GM12878 (cell line): ENCODE results near the gene KIF11. TPM values are rescaled to one million over a fixed set of nuclear protein-coding genes. Genes with fewer than 3 reads are reported as not detected.
A peak's percentile ranks its signal among the peaks of the same experiment; 100 is the strongest.

ENCODE experiments used
- ATAC-seq: fragments of 200-7000 bp; cut with Tn5 transposase; 3 replicates; pipeline ENCODE4 v1.9.1; 2020; ENCODE audit warnings: mild to moderate bottlenecking, moderate library complexity
- BruUV-seq: library from RNA; stranded (reverse); fragments of 400-500 nt; replicated peaks from 2 replicates; lab custom pipeline; 2021; lab: Mats Ljungman, UMichigan
- CTCF ChIA-PET: fragments of 300-600 bp; sonication (Branson Sonifier 250); formaldehyde crosslinking; extraction: SDS; loops from one replicate; lab custom pipeline; 2021; ENCODE audit warnings: inconsistent platforms; lab: Yijun Ruan, JAX
- POLR2A ChIA-PET: fragments of 350-600 bp; formaldehyde crosslinking; extraction: SDS; loops from one replicate; lab custom pipeline; 2021; ENCODE audit warnings: inconsistent platforms; lab: Charles Lee
- RAD21 ChIA-PET: fragments of 300-600 bp; sonication (Branson Sonifier 250); formaldehyde crosslinking; loops from one replicate; lab custom pipeline; 2023; ENCODE audit warnings: antibody characterized with exemption; ENCODE audit not compliant: unreplicated experiment; lab: Charles Lee
- SMC1A ChIA-PET: fragments of 300-600 bp; sonication (Branson Sonifier 250); formaldehyde crosslinking; loops from one replicate; lab custom pipeline; 2023; ENCODE audit not compliant: unreplicated experiment, uncharacterized antibody; lab: Charles Lee
- DNase-seq: peaks from one replicate; pipeline ENCODE4 v3.0.0-alpha.2; 2011; ENCODE audit warnings: low read depth, low spot score
- FAIRE-seq: peaks from 3 replicates; lab custom pipeline; 2011; peaks lifted over from hg19 to GRCh38; lab: Jason Lieb, UNC
- H2AFZ ChIP-seq: 2 replicates; pipeline ENCODE4 v1.6.0; 2011; ENCODE audit warnings: low read depth, low read length, control low read depth; ENCODE audit not compliant: control insufficient read depth
- H3K27ac ChIP-seq: 2 replicates; pipeline ENCODE4 v1.5.1; 2011; ENCODE audit warnings: control low read depth; ENCODE audit not compliant: control insufficient read depth, insufficient read depth
- H3K27me3 ChIP-seq, 2 experiments: replicated peaks in 1 of 2; 2 replicates each; pipeline versions ENCODE4 v1.6.0 to v1.6.1; 2011; ENCODE audit warnings: low read length in 1 of 2; ENCODE audit not compliant: control insufficient read depth in 2 of 2, insufficient read depth in 2 of 2
- H3K36me3 ChIP-seq, 2 experiments: 2 replicates each; pipeline ENCODE4 v1.5.1; 2011; ENCODE audit warnings: low read length in 1 of 2; ENCODE audit not compliant: control insufficient read depth in 2 of 2, insufficient read depth in 2 of 2
- H3K4me1 ChIP-seq: 2 replicates; pipeline ENCODE4 v1.6.1; 2011; ENCODE audit warnings: mild to moderate bottlenecking, low read length, moderate library complexity, mixed read lengths; ENCODE audit not compliant: control insufficient read depth, insufficient read depth
- H3K4me2 ChIP-seq: 2 replicates; pipeline ENCODE4 v1.6.0; 2011; ENCODE audit warnings: control low read depth; ENCODE audit not compliant: control insufficient read depth, insufficient read depth
- H3K4me3 ChIP-seq: fragments of 200-600 bp; sonication (generic); 2 replicates; pipeline ENCODE4 v1.5.1; 2016
- H3K79me2 ChIP-seq: 2 replicates; pipeline ENCODE4 v1.6.0; 2011; ENCODE audit warnings: low read length; ENCODE audit not compliant: control insufficient read depth, insufficient read depth
- H3K9ac ChIP-seq: 2 replicates; pipeline ENCODE4 v1.8.0; 2011; ENCODE audit warnings: low read length, control low read depth, mixed read lengths; ENCODE audit not compliant: control insufficient read depth, insufficient read depth
- H3K9me3 ChIP-seq: replicated peaks from 3 replicates; pipeline ENCODE4 v1.5.1; 2011; ENCODE audit warnings: mild to moderate bottlenecking, low read length; ENCODE audit not compliant: control insufficient read depth, insufficient read depth
- H4K20me1 ChIP-seq: 2 replicates; pipeline ENCODE4 v1.6.0; 2011; ENCODE audit not compliant: control insufficient read depth, insufficient read depth
- ATF2 ChIP-seq: IDR thresholded peaks from 2 replicates; pipeline ENCODE4 v1.6.1; 2012; ENCODE audit warnings: low read length, inconsistent platforms
- CEBPB ChIP-seq, 2 experiments: fragments of 150-350 bp in 1 of 2; IDR thresholded peaks; 2 replicates each; pipeline ENCODE4 v1.6.1; 2012 to 2014; ENCODE audit warnings: low read depth in 2 of 2, low read length in 2 of 2, borderline replicate concordance in 1 of 2, inconsistent platforms in 1 of 2
- IKZF2 ChIP-seq, 2 experiments: fragments of 450-650 bp; IDR thresholded peaks; 2 replicates each; pipeline ENCODE4 v1.6.1; 2017; ENCODE audit warnings: mild to moderate bottlenecking in 2 of 2, moderate library complexity in 2 of 2
- JUNB ChIP-seq: IDR thresholded peaks from 2 replicates; pipeline ENCODE4 v1.6.1; 2016; ENCODE audit warnings: antibody characterized with exemption, mild to moderate bottlenecking
- LARP7 ChIP-seq: fragments of 450-650 bp; IDR thresholded peaks from 2 replicates; pipeline ENCODE4 v1.6.1; 2017; ENCODE audit warnings: mild to moderate bottlenecking
- MEF2B ChIP-seq: fragments of 450-650 bp; IDR thresholded peaks from 2 replicates; pipeline ENCODE4 v1.6.1; 2018; ENCODE audit warnings: mild to moderate bottlenecking, moderate library complexity; ENCODE audit not compliant: partially characterized antibody, poor library complexity, severe bottlenecking
- NFIC ChIP-seq: IDR thresholded peaks from 2 replicates; pipeline ENCODE4 v1.6.1; 2012; ENCODE audit warnings: low read depth, mild to moderate bottlenecking, inconsistent platforms, low read length, moderate library complexity
- POU2F2 ChIP-seq: IDR thresholded peaks from 3 replicates; pipeline ENCODE4 v1.6.1; 2011; ENCODE audit warnings: low read depth, mild to moderate bottlenecking, low read length, borderline replicate concordance
- RUNX3 ChIP-seq: IDR thresholded peaks from 2 replicates; pipeline ENCODE4 v1.6.1; 2012; ENCODE audit warnings: low read length, inconsistent platforms
- SIN3A ChIP-seq: IDR thresholded peaks from 2 replicates; pipeline ENCODE4 v1.6.1; 2012; ENCODE audit warnings: low read depth, low read length, improper control_type of control experiment
- SMARCA5 ChIP-seq: fragments of 450-650 bp; IDR thresholded peaks from 2 replicates; pipeline ENCODE4 v1.6.1; 2017; ENCODE audit warnings: mild to moderate bottlenecking
- SPI1 ChIP-seq: IDR thresholded peaks from 2 replicates; pipeline ENCODE4 v1.6.1; 2011; ENCODE audit warnings: low read depth, mild to moderate bottlenecking, low read length, moderate library complexity, borderline replicate concordance; ENCODE audit not compliant: insufficient read depth
- TCF3 ChIP-seq: IDR thresholded peaks from 2 replicates; pipeline ENCODE4 v1.6.1; 2012; ENCODE audit warnings: low read depth, mild to moderate bottlenecking, low read length, borderline replicate concordance; ENCODE audit not compliant: insufficient read depth
- TCF7 ChIP-seq: IDR thresholded peaks from 2 replicates; pipeline ENCODE4 v1.6.1; 2014; ENCODE audit warnings: antibody characterized with exemption, borderline replicate concordance
- WGBS: methylation state at CpG from one replicate; pipeline ENCODE4 v1.1.6; 2016; ENCODE audit warnings: low lambda C conversion rate; ENCODE audit not compliant: insufficient replicate concordance, insufficient coverage; ENCODE audit errors: missing lambda C conversion rate; 5-methylcytosine and 5-hydroxymethylcytosine counted together
- in situ Hi-C: fragments of 300-500 bp; cut with MboI; formaldehyde crosslinking; loops from 9 replicates; pipeline ENCODE4 v1.14.3; 2018; ENCODE audit warnings: mixed read lengths
- intact Hi-C: fragments of 100-400 bp; cut with micrococcal nuclease; formaldehyde crosslinking; loops from one replicate; pipeline ENCODE4 v1.14.2; 2022; ENCODE audit not compliant: unreplicated experiment
- polyA plus RNA-seq, 11 experiments: library from polyadenylated mRNA; depleted of rRNA in 4 of 11; unstranded in 6 of 11; stranded (reverse) in 5 of 11; fragments of >200 nt; fragmentation: Nextera tagmentation in 4 of 11; fragmentation: Illumina TruSeq in 1 of 11; extraction: Ambion mirVana in 4 of 11; extraction: Trizol in 1 of 11; gene quantifications; 1 replicate in 1 of 11; 2 replicates in 10 of 11; pipeline versions ENCODE4 v1.2.1 to v1.2.3, GENCODE V29; 2011 to 2016; ENCODE audit warnings: inconsistent platforms in 2 of 11, missing spikeins in 2 of 11, low read depth in 1 of 11
- total RNA-seq, 4 experiments: library from RNA; depleted of rRNA in 3 of 4; stranded (reverse); fragments of >200 nt in 3 of 4; fragmentation: Illumina TruSeq in 1 of 4; extraction: Trizol in 1 of 4; gene quantifications; 2 replicates each; pipeline versions ENCODE4 v1.2.1 to v1.2.3, GENCODE V29; 2013 to 2021

KIF11 gene
- total and polyA plus RNA-seq, 10 of the 15 experiments (the other 5 are each of a cell fraction or from before 2014, with no cell fraction given): 14.1 to 79.8 (median 41.9) TPM

GRCh38 chr10:92696606-92697383 lies 103.9 kb downstream of the KIF11 start (continued):
- TF ChIP-seq TCF3: no peak

GRCh38 chr10:92697663-92698511 lies 105.0 kb downstream of the KIF11 start:
- Histone ChIP-seq H3K79me2 (no peaks in the 10 kb centered on the region), H3K4me2 (no peak overlapping the region), H3K27me3 (peaks cover 2 to 13% of the 10 kb centered on the region in 2 experiments; a peak in 1 of 4 replicates), H2AFZ (no peak overlapping the region), H3K9me3 (no peaks in the 10 kb centered on the region), H3K36me3 (no peaks in the 10 kb centered on the region), H4K20me1 (no peaks in the 10 kb centered on the region), H3K4me3 (no peak overlapping the region), H3K4me1 (peaks cover 16% of the 10 kb centered on the region), H3K27ac (no peak overlapping the region), H3K9ac (no peak overlapping the region)
- peak; percentile 48 for ATAC-seq
- 42% methylated on average over 7 of the region's 7 CpGs for WGBS
- TF ChIP-seq IKZF2 (IDR thresholded peaks at IDR 0.05): peak; percentile 31 to 34; a peak in 2 of 4 replicates
- peak; percentile 46; the same call in 1 of the 2 replicates for TF ChIP-seq SPI1
- no peak for TF ChIP-seq SIN3A
- peak; percentile 45 for TF ChIP-seq MEF2B
- TF ChIP-seq CEBPB (IDR thresholded peaks at IDR 0.05; ENCODE audit: borderline replicate concordance in 1 of 2, low read depth in 2 of 2, low read length in 2 of 2): peak; percentile 31 to 68; a peak in 2 of 4 replicates
- 0 out of 3 replicates have a peak, but pooled peaks have one; percentile 16 for TF ChIP-seq POU2F2
- peak; percentile 90 for TF ChIP-seq RUNX3
- peak; percentile 60; the same call in 1 of the 2 replicates for TF ChIP-seq ATF2
- TF ChIP-seq SMARCA5: no peak
- TF ChIP-seq NFIC: peak; percentile 85; the same call in 1 of the 2 replicates
- TF ChIP-seq TCF7: peak; percentile 54; the same call in 1 of the 2 replicates
- TF ChIP-seq JUNB: peak; percentile 6; the same call in 1 of the 2 replicates
- TF ChIP-seq LARP7: no peak
- in situ Hi-C loops: no loop called here
- no peak for DNase-seq
- intact Hi-C loops: loop anchor here (2.0 kb wide), 1 partner anchor 59 kb away; no protein-coding TSS in a partner anchor
- no peak for FAIRE-seq
- ChIA-PET SMC1A (interaction anchor here (0.9 to 1.4 kb wide), 4 partner anchors 15 to 116 kb away, joined by 3 to 4 read pairs (median 3); no protein-coding TSS in a partner anchor), RAD21 (interaction anchor here (0.8 to 1.6 kb wide), 3 partner anchors 10 to 44 kb away, joined by 3 read pairs; no protein-coding TSS in a partner anchor), POLR2A (interaction anchor here (0.9 kb wide), 1 partner anchor 88 kb away, joined by 3 read pairs; no protein-coding TSS in a partner anchor), CTCF (interaction anchor here (0.5 kb wide), 1 partner anchor 147 kb away, joined by 3 read pairs; no protein-coding TSS in a partner anchor)
- BruUV-seq: no TSS peak
